ENCODE data around the gene GJA3. TPM values are rescaled to one million over a fixed set of nuclear protein-coding genes. Genes with fewer than 3 reads are reported as not detected.

Gene GJA3
- total RNA-seq, 1 experiment from 2014 or later = 0.92 TPM

GRCh38 chr13:20193907-20194631 lies 33.2 kb upstream of the GJA3 start:
- H2BK20ac ChIP-seq (ENCODE audit: low read depth, low read length, poor library complexity, severe bottlenecking) = no peak overlapping the region
- no peaks in the 10 kb centered on the region for H4K20me1 ChIP-seq (ENCODE audit: control insufficient read depth, insufficient read depth, insufficient read length)
- no peak overlapping the region for H3K27ac ChIP-seq (ENCODE audit: insufficient read length, low read depth, low read length)
- H2BK5ac ChIP-seq (ENCODE audit: insufficient read length, low read length) = no peak overlapping the region
- H3K14ac ChIP-seq (ENCODE audit: insufficient read depth, low read length) = no peak overlapping the region
- H4K5ac ChIP-seq (ENCODE audit: insufficient read length, low read depth, low read length) = no peak overlapping the region
- Mint-ChIP-seq H3K27me3 (ENCODE audit: low read depth) (peaks cover 86% of the 10 kb centered on the region), H3K4me3 (peak overlapping the region; percentile 50 to 77), H3K36me3 (ENCODE audit: insufficient read depth in 1 of 3, low read depth in 3 of 3) (no peaks in the 10 kb centered on the region), H3K27ac (no peak overlapping the region), H3K4me1 (peaks cover 11 to 25% of the 10 kb centered on the region in 2 experiments), H3K9me3 (0 out of 5 replicates have a peak, but pooled peaks cover 0 to 2% of the 10 kb centered on the region in 2 experiments)
- H3K23ac ChIP-seq (ENCODE audit: insufficient read length, low read depth, low read length) = no peak overlapping the region
- H2BK12ac ChIP-seq (ENCODE audit: insufficient read length, low read depth, low read length) = no peak overlapping the region
- no peak overlapping the region for H4K8ac ChIP-seq (replicated peaks; ENCODE audit: insufficient read length, low read depth, low read length)
- H2AK5ac ChIP-seq (ENCODE audit: insufficient read length, low read length) = no peak overlapping the region
- H3K27me3 ChIP-seq (ENCODE audit: insufficient read depth, low read length) = peaks cover 51% of the 10 kb centered on the region
- no peak overlapping the region for H3K18ac ChIP-seq (ENCODE audit: insufficient read length, low read depth, low read length)
- H3K9me3 ChIP-seq (ENCODE audit: control insufficient read depth, low read depth, low read length) = no peaks in the 10 kb centered on the region
- H3K79me2 ChIP-seq (ENCODE audit: insufficient read depth, low read length) = no peaks in the 10 kb centered on the region
- no peak overlapping the region for H3K4ac ChIP-seq (ENCODE audit: low read depth, low read length)
- no peak for DNase-seq
- no CpG with 5 or more reads among the region's 27 CpGs for WGBS (ENCODE audit: extremely low coverage, insufficient read length, low lambda C conversion rate)
- H3K4me1 ChIP-seq (ENCODE audit: insufficient read depth, low read length) = no peaks in the 10 kb centered on the region
- H3K23me2 ChIP-seq (ENCODE audit: insufficient read length, low read depth, low read length, poor library complexity, severe bottlenecking) = peaks cover 18% of the 10 kb centered on the region
- no peak overlapping the region for H2BK120ac ChIP-seq (ENCODE audit: low read depth, low read length, poor library complexity, severe bottlenecking)
- no peak overlapping the region for H2AFZ ChIP-seq (ENCODE audit: low read length)
- H3K56ac ChIP-seq (ENCODE audit: insufficient read length, low read depth, low read length) = no peak overlapping the region
- H3T11ph ChIP-seq (ENCODE audit: low read length) = no peak overlapping the region
- TF ChIP-seq, protein P1, sequence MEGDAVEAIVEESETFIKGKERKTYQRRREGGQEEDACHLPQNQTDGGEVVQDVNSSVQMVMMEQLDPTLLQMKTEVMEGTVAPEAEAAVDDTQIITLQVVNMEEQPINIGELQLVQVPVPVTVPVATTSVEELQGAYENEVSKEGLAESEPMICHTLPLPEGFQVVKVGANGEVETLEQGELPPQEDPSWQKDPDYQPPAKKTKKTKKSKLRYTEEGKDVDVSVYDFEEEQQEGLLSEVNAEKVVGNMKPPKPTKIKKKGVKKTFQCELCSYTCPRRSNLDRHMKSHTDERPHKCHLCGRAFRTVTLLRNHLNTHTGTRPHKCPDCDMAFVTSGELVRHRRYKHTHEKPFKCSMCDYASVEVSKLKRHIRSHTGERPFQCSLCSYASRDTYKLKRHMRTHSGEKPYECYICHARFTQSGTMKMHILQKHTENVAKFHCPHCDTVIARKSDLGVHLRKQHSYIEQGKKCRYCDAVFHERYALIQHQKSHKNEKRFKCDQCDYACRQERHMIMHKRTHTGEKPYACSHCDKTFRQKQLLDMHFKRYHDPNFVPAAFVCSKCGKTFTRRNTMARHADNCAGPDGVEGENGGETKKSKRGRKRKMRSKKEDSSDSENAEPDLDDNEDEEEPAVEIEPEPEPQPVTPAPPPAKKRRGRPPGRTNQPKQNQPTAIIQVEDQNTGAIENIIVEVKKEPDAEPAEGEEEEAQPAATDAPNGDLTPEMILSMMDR (conservative IDR thresholded peaks at IDR 0.05) = 0 out of 3 replicates have a peak, but pooled peaks have one; percentile 15
- no peak overlapping the region for H4K91ac ChIP-seq (ENCODE audit: insufficient read length, low read depth, low read length)
- H2BK15ac ChIP-seq (ENCODE audit: low read depth, low read length) = no peak overlapping the region
- H3K4me2 ChIP-seq (ENCODE audit: insufficient read depth, insufficient read length, low read length) = peak overlapping the region; percentile 55
- no peak overlapping the region for H3K9ac ChIP-seq (ENCODE audit: extremely low read depth, insufficient read length, low read length)
- H3K79me1 ChIP-seq (ENCODE audit: insufficient read depth, low read depth, low read length, poor library complexity, severe bottlenecking) = no peaks in the 10 kb centered on the region
